T-helper 22 cell (primary cell): Measurements from ENCODE around the gene CPXM2.

Source experiments
- DNase-seq: peaks from one replicate; pipeline ENCODE4 v3.0.0-alpha.2; 2020; ENCODE audit warnings: low read depth

The CPXM2 gene

DNA sequence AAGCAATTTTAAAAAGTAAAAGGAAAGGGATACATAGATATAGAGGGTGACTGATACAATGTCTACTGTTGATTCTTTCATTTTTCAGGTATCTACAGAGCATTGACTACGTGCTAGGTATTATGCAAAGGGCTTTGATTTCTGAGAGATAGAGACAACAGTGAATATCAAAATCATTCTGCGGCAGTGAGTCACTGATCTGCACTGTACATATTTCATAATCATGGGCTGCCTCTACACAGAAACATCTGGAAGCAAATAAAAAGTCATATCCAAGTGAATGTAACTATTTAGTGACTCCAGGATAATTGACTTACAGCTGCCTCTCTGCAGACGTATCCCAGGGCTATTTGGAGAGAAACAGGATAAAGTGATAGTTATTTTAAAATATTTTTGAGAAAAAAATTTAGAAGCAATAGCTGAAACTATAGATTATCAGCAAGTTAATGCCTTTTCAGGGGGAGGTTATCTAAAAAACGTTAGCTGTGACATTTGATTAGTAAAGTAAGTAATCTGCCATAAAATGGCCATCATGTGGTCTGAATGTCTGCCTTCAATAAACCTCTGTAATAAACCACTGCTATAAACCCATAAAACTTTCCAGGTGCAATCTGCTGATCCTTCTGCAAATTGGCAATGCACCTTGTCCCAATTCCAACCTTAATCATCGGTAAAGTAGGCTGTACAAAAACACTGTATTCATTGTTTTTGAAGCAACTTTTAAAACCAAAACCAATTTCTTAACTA is 43.7 kb downstream of the CPXM2 start:
- DNase-seq, result no peak

DNA sequence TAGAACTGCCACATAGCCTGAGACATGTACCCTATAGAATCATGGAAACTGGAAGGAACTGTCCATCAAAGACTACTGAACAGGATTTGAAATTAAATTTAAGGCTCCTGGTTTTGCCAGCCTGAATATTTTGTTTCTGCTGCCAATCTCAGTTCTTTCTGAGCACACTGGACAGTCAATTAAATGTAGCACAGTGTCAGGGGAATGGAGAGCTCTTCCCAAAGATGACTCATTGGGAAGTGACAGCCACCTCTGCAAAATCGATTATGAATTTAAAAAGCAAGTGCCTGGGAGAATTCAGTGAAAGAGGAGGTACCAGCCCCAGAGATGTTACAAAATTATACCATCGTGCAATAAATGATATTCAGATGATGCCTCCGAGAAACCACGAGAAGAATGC is 47.8 kb downstream of the CPXM2 start:
- DNase-seq, result no peak

- no peak for DNase-seq
Measured at GRCh38 chr10:123842692-123843385, 48.8 kb downstream of the CPXM2 start.

- DNase-seq, result no peak
Measured at GRCh38 chr10:123841560-123841959, 50.0 kb downstream of the CPXM2 start.

DNA sequence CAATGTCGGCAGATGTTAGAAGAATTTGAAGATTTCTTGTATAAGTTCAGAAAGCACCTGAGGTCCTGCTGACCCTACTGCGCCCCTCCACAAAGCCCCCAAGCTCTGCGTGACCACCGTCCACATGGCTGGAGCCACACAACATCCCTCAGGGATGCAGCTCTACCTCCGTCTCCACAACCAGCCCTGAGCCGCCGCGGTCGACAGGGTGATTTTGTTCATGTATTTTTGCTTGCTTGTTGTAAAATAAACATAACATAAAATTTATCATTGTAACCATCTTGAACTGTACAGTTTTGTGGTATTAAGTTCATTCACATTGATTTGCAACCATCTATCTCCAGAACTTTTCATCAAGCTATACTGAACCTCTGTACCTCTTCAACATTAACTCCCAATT is 50.5 kb downstream of the CPXM2 start:
- no peak for DNase-seq

- DNase-seq, result no peak
Measured at GRCh38 chr10:123840714-123841113, 50.9 kb downstream of the CPXM2 start.

- no peak for DNase-seq
Measured at GRCh38 chr10:123838596-123839310, 52.9 kb downstream of the CPXM2 start.

- no peak for DNase-seq
Measured at GRCh38 chr10:123837756-123838155, 53.9 kb downstream of the CPXM2 start.

DNA sequence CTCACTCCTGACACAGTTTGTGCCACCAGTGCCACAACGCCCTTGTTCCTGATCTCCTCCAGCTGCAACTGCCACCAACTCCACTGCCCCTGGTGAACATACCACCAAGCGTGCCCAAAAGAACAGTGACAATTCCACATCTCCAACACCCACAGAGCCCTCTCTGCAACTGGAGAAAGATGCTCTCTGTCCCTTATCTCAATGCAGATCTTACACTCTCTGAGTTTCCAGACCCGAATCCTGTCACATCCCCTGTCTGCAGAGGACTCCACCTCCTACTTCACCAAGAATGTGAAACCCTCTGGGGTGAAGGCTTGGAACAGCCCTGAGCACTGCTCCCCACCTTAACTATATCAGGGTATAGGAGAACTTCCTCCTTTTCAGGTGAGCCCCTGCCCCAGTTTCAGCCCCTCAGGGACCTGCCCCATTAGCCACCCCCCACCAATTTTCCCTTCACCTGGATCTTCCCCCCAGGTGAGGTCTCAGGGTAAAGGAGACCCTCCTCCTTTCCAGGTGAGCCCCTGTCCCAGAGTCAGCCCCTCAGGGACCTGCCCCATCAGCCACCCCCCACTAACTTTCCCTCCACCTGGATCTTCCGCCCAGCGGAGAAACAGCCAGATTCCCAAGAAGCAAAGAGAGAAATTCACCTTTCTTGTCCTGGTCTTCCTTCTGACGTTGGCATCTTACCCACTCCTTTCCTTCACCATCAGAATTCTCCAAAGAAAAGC is 55.0 kb downstream of the CPXM2 start:
- no peak for DNase-seq

DNA sequence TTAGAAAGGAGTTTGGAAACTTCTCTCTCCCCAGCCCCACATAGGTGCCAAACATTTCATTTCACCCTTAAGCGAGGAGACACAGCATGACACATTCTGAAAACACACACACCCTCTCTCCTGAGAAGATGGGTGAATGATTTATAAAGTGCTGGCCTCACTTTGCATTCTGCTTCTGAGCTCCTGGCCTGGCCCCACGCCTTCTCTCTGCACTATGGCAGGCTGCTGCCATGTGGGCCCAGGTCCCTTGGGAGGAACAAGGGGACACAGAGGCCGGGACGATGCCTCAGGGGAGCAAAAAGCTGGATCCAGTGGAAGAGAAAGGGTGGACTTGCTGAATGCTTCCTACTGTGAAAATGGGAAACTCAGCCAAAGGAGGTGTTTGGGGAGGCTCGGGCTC is 56.0 kb downstream of the CPXM2 start:
- no peak for DNase-seq

DNA sequence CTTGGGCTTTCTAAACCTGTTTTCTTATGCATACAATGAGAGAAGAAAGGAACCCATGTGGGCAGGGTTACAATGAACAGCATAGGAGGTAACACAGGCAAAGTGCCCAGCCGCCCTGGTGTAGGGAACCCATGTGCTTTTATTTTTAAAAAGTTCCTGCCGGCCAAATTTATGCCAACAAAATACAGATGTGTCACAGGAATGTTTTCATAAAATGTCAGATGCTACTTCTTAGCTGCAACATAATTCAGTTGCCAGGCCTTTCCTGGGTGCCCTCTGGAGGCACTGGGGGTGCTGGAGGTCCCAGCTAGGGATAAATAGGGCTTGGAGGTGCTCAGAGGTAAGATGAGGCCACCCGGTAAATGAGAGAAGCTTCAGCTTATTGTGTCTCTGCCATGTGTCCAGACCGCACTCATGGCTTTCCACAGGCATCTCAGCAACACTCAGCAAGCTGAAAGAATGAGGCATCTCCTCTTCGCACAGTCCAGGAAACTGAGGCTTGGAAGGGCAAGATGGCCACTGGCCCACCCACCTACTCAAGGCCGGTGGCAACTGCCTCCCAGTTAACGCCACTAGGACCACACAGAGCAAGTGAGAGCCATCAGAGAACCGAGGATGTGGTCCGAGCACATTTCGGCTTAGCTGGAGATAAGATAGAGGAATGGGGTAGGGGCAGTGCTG is 58.3 kb downstream of the CPXM2 start:
- DNase-seq, result no peak

GRCh38 chr10:123831259-123831658 is 60.3 kb downstream of the CPXM2 start:
- DNase-seq, result no peak

DNA sequence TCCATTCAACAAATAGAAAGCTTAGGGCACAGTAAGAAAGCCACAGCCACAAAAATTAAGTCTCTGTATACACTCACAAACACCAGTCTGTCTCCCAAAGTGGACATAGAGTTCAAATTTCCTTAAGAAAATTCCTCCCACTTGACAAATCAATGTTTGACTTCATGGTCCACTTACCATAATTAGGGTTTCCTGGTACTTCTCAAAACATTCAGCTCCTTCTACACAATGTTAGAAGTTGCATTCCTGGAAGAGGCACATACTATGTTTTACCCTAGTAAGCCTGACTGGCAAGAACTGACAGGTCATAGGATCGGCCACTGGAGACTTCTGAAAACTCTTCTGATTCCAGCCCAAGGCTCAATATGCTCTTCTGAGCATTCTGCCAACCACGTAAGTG is 70.5 kb downstream of the CPXM2 start:
- DNase-seq, result no peak

DNA sequence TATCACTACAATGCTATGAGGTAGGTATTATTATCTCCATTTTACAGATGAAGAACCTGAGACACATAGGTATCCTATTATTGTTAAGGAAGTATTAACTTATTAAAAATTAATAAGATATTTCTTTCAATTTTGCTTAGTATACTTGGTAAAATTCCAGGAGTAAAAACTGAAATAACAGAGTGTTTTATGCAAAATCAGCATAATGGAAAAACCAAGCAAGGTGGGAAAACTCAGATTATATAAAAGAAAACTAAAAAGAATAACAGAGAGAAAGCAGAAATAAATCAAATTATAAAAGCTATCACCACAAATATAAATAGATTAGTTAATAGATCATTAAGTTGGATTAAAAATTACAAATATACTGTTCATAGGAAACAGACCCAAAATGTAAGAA is 82.0 kb downstream of the CPXM2 start:
- DNase-seq, result no peak

GRCh38 chr10:123808906-123809305 is 82.7 kb downstream of the CPXM2 start:
- DNase-seq, result no peak

GRCh38 chr10:123808286-123808685 is 83.3 kb downstream of the CPXM2 start:
- DNase-seq, result no peak

DNA sequence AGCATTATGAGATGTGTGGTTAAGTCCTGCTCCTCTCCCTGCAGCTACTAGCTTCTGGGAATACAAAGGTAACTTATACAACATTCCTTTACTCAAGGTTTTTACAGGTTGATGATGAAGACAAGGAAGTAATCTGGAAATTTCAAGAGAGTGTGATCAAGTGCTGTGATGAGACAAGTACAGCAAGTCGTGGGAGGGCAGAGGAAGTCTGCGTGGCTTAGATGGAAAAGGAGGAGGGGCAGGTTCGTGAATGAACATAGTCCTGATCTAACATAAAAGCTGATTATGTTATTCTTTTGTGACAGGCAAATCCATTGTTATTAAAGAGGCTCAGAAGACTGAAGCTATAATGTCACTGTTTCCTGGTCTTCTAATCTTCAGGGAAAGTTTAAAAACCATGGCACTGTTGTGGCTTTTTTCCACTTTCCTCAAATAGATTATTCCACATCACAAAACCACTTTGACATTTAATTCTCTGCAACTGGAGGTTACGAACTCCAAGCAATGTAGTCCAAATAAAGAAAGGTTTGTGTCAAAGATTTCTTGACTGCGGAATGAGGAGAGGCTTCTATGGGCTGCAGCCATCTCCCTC is 84.1 kb downstream of the CPXM2 start:
- DNase-seq, result no peak

GRCh38 chr10:123804716-123805115 is 86.9 kb downstream of the CPXM2 start:
- no peak for DNase-seq

DNA sequence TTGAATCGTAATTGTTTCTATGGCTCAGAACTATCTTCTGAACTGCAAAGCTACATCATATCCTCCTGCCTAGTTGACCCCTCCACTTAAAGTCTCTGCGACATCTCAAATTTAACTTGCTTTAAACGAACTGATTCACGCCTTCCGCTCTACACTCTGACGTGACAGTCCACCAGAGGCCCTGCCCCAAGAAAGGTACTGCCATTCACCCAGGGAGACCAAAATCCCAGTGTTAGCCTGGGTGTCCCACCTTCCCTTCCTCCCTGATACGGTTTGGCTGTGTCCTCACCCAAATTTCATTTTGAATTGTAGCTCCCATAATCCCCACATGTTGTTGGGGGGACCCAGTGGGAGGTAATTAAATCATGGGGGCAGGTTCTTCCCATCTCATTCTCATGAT is 90.8 kb downstream of the CPXM2 start:
- DNase-seq, result no peak

- DNase-seq, result no peak
Measured at GRCh38 chr10:123800289-123800688, 91.3 kb downstream of the CPXM2 start.

- DNase-seq, result no peak
Measured at GRCh38 chr10:123798856-123799255, 92.8 kb downstream of the CPXM2 start.

- no peak for DNase-seq
Measured at GRCh38 chr10:123797813-123798212, 93.8 kb downstream of the CPXM2 start.
